ENCODE measurements around the gene LRIG1.

LRIG1 gene

DNA sequence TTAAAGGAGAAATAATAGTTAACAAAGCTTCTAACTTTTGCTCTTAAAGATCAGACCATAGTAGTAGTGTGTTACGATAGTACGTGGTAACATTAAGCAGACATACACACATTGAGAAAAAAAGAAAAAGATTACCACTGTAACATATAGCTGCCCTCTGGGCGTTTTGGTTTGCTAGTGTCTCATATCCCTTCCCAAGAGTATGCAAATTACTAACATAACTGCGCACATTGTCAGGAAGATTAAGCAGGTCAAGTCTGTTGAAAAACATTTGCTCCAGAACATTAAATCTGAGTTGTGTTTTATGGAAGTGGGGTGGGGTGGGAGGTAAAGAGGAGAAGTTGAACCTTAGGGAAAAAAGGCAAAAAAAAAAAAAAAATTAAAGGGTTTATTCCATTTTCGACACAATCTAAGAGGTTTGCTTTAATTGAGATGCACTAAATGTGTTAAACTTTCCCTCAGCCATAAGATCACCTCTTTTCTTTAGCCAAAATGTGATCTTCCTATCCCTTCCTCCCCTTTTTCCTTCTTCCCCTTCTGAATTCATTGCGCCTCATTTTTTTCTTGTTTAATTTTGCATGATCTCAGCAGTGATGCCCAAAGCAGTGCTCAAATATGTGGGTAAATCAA is 1.5 kb upstream of the LRIG1 start:
- Mint-ChIP-seq H3K27ac (peak overlapping the region in 2 of 3 experiments; percentile 67 to 85), H3K9me3 (no peaks in the 10 kb centered on the region), H3K27me3 (ENCODE audit: low read depth) (peaks cover 26% of the 10 kb centered on the region), H3K4me1 (peaks cover 51% of the 10 kb centered on the region), H3K36me3 (ENCODE audit: low read depth) (no peaks in the 10 kb centered on the region), H3K4me3 (peak overlapping the region; percentile 73 to 88 (median 79))
- TF ChIP-seq, protein P1, sequence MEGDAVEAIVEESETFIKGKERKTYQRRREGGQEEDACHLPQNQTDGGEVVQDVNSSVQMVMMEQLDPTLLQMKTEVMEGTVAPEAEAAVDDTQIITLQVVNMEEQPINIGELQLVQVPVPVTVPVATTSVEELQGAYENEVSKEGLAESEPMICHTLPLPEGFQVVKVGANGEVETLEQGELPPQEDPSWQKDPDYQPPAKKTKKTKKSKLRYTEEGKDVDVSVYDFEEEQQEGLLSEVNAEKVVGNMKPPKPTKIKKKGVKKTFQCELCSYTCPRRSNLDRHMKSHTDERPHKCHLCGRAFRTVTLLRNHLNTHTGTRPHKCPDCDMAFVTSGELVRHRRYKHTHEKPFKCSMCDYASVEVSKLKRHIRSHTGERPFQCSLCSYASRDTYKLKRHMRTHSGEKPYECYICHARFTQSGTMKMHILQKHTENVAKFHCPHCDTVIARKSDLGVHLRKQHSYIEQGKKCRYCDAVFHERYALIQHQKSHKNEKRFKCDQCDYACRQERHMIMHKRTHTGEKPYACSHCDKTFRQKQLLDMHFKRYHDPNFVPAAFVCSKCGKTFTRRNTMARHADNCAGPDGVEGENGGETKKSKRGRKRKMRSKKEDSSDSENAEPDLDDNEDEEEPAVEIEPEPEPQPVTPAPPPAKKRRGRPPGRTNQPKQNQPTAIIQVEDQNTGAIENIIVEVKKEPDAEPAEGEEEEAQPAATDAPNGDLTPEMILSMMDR (IDR thresholded peaks at IDR 0.05; ENCODE audit: unreplicated experiment in 3 of 3) = no peak

DNA sequence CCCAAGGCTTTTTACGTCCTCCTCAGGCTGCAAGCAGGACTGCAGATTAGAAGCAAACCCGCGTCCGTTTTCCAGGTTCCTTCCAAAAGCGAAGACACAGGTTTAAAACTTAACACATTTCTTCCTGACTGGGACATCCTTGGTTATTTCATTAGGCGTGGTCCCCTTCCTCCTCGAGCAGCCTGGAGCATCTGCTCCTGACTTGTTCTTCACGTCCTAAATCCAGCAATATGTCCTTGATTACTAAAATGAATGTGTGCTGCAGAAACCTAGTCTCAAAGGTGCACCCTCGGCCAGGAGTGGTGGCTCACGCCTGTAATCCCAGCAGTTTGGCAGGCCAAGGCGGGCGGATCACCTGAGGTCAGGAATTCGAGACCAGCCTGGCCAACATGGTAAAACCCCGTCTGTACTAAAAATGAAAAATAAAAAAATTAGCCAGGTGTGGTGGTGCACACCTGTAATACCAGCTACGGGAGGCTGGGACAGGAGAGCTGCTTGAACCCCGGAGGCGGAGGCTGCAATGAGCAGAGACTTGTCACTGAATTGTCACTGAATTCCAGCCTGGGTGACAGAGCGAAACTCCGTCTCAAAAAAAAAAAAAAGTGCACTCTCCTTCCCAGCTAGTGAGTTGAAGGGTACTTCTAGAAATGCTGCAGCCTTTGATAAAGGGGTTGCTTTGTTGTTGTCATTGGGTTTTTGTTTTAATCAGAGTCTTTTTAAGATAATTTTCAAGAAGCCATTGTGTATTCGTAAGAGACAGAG is 842 bp upstream of the LRIG1 start:
- H3K27ac Mint-ChIP-seq = peak overlapping the region; percentile 35 to 85 (median 73)
- peaks cover 57% of the 10 kb centered on the region for H3K4me1 Mint-ChIP-seq
- H3K4me3 Mint-ChIP-seq = peak overlapping the region; percentile 79 to 88 (median 83)
- H3K27me3 Mint-ChIP-seq (ENCODE audit: low read depth) = peaks cover 30% of the 10 kb centered on the region
- no peaks in the 10 kb centered on the region for H3K36me3 Mint-ChIP-seq (ENCODE audit: low read depth)
- TF ChIP-seq, protein P1 (IDR thresholded peaks at IDR 0.05; ENCODE audit: unreplicated experiment in 3 of 3) = no peak
- H3K9me3 Mint-ChIP-seq = no peaks in the 10 kb centered on the region

DNA sequence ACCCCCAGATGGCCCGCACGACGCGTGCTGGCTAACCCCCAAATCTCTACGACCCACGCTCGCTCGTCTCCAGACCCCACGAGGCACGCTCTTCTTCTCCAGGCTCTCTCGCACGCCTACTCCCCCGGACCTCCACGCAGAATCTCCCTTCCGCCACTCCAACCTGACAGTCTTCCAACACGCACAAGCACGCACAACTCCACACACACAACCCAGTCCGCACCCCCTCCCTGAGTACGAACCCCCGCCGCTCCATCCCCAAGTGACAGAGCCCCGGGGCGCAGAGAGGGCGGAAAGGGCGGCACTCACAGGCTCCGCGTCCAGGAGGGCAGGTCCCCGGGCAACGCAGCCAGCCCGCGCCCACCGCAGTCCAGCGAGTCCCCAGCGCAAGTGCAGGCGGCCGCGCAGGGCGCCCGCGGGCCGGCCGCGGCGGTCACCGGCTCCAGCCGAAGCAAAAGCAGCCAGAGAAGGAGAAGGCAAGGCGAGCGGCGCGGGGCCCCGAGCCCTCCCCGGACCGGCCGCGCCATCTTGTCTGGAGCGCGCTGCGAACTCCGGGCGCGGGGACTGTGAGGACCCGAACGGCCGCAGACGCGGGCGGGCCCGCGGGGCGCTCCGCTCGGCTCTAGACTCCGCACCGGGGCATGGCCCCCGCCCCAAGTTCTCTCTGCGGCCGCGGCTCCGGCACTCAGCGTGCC is 794 bp downstream of the LRIG1 start:
- peaks cover 35% of the 10 kb centered on the region for H3K27me3 Mint-ChIP-seq (ENCODE audit: low read depth)
- peak overlapping the region; percentile 89 to 96 (median 96) for H3K4me3 Mint-ChIP-seq
- peaks cover 67% of the 10 kb centered on the region for H3K4me1 Mint-ChIP-seq
- H3K27ac Mint-ChIP-seq = peak overlapping the region; percentile 61 to 83 (median 69)
- TF ChIP-seq, protein P1 (IDR thresholded peaks at IDR 0.05; ENCODE audit: unreplicated experiment in 3 of 3) = no peak
- no peaks in the 10 kb centered on the region for H3K9me3 Mint-ChIP-seq
- H3K36me3 Mint-ChIP-seq (ENCODE audit: low read depth) = no peaks in the 10 kb centered on the region

DNA sequence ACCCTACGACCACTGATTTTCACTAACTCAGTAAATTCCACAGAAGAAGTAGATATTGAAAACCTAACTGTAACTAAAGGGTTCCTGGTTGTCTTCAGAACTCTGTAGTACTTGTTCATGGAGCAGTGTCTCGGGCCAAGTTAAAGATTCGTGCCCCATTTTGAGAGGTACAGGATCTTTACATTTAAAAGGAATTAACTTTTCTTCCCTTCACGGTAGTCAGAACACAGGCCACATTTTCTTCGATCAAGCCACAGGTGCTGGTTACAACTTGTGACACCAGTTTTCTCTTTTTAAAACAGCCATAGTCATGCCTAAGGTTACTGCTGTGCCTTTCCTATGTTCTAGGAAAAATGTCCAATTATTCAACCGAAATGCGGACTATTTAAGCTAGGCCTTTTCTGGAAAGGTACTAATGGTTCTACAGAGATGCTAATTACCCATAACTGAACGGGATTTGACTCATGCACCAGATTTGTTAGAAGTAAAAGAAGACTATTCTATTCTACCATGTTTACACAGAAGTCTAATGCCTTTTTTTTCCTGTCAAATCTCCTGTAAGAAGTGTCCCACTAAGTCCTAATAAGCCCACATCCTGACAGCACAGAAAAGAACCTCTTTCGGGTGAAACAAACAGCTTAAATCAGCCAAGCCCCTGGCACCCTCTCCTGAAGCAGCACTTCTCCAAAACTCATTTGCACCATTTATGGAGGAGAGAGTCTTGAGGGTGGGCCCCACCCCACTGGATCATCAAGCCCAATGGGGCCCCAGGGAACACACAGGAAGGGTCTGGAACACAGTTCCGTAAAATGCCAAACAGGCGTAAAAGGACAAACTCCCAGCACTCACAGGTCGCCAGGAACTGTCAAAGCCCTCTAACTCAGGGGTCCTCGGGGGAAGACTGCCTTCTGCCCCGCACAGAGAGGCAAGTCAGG is 1.9 kb downstream of the LRIG1 start:
- H3K27ac Mint-ChIP-seq = peak overlapping the region; percentile 61 to 83 (median 69)
- H3K36me3 Mint-ChIP-seq (ENCODE audit: low read depth) = no peaks in the 10 kb centered on the region
- peak overlapping the region; percentile 89 to 96 (median 96) for H3K4me3 Mint-ChIP-seq
- H3K9me3 Mint-ChIP-seq = no peaks in the 10 kb centered on the region
- peaks cover 35% of the 10 kb centered on the region for H3K27me3 Mint-ChIP-seq (ENCODE audit: low read depth)
- H3K4me1 Mint-ChIP-seq = peaks cover 72% of the 10 kb centered on the region
- TF ChIP-seq, protein P1 (IDR thresholded peaks at IDR 0.05; ENCODE audit: unreplicated experiment in 3 of 3) = no peak

DNA sequence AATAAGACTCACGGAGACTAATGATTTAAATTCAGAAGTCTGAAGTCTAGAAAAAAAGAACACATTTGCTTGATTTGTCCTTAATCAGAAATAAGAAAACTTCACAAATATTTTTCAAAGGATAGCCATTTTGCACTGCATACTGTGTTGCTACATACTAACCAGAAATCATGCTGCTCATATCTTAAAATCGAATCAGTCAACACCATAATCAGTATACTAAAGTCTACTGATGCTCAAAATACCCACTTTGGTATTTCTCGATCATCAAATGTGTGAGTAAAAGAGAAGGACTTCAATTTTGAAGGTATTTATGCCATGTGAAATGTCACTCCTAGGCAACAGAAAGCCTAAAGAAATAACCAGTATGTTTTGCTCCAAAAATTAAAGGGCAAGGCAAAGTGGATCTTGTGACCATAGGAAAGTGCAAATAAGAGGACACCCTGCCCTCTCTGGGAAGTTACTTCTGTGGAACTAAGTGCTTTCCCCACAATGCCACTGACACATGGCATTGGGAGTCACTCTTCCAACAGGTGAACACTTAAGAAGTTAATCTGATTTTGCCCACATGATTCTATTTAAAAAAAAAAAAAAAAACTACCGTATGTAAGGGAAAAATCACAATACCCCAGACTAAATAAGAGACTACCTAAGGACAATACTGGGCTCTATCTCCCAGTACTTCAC is 2.7 kb downstream of the LRIG1 start:
- Mint-ChIP-seq H3K9me3 (no peaks in the 10 kb centered on the region), H3K27ac (peak overlapping the region; percentile 61 to 83 (median 69)), H3K27me3 (ENCODE audit: low read depth) (peaks cover 35% of the 10 kb centered on the region), H3K4me1 (peaks cover 72% of the 10 kb centered on the region), H3K36me3 (ENCODE audit: low read depth) (no peaks in the 10 kb centered on the region), H3K4me3 (peak overlapping the region; percentile 89 to 96 (median 96))
- TF ChIP-seq, protein P1 (IDR thresholded peaks at IDR 0.05; ENCODE audit: unreplicated experiment in 3 of 3) = no peak

All from nephron (organoid).